H1 (cell line): ENCODE data around the gene C2CD5. TPM values are rescaled to one million over a fixed set of nuclear protein-coding genes. Genes with fewer than 3 reads are reported as not detected.

Experiments
- CTCF ChIA-PET: fragments of 300-600 bp; sonication (Branson Sonifier 250); formaldehyde crosslinking; loops from one replicate; lab custom pipeline; 2021; ENCODE audit not compliant: partially characterized antibody; lab: Charles Lee
- POLR2A ChIA-PET: fragments of 300-600 bp; sonication (Branson Sonifier 250); formaldehyde crosslinking; loops from one replicate; lab custom pipeline; 2021; ENCODE audit warnings: inconsistent platforms; ENCODE audit not compliant: partially characterized antibody; lab: Charles Lee
- DNase-seq, 2 experiments: peaks; one replicate each; pipeline versions ENCODE4 v3.0.0 to v3.0.0-alpha.2; 2010 to 2022; ENCODE audit warnings: low spot score in 2 of 2, low read depth in 1 of 2, mixed read lengths in 1 of 2
- FAIRE-seq: peaks from 2 replicates; lab custom pipeline; 2011; peaks lifted over from hg19 to GRCh38; lab: Jason Lieb, UNC
- H2AFZ ChIP-seq: 2 replicates; pipeline ENCODE4 v1.8.1; 2012; ENCODE audit warnings: low read length, inconsistent platforms
- H2AK5ac ChIP-seq: 2 replicates; pipeline ENCODE4 v1.6.1; 2013; ENCODE audit warnings: low read depth, low read length
- H2BK120ac ChIP-seq: replicated peaks from 2 replicates; pipeline ENCODE3; 2013; ENCODE audit warnings: low read depth, low read length, inconsistent platforms
- H2BK12ac ChIP-seq: 2 replicates; pipeline ENCODE4 v1.6.1; 2013; ENCODE audit warnings: low read depth, low read length
- H2BK15ac ChIP-seq: 2 replicates; pipeline ENCODE4 v1.6.1; 2013; ENCODE audit warnings: low read length
- H2BK20ac ChIP-seq: 2 replicates; pipeline ENCODE4 v1.6.1; 2013; ENCODE audit warnings: low read length
- H2BK5ac ChIP-seq: 2 replicates; pipeline ENCODE4 v1.6.1; 2013; ENCODE audit warnings: low read depth, low read length
- H3K14ac ChIP-seq: 2 replicates; pipeline ENCODE4 v1.6.1; 2013; ENCODE audit warnings: inconsistent platforms; ENCODE audit not compliant: insufficient read length
- H3K18ac ChIP-seq: 2 replicates; pipeline ENCODE4 v1.6.1; 2013; ENCODE audit warnings: low read length; ENCODE audit errors: extremely low read depth
- H3K23ac ChIP-seq: 2 replicates; pipeline ENCODE4 v1.6.1; 2013; ENCODE audit warnings: inconsistent platforms; ENCODE audit not compliant: insufficient read length
- H3K23me2 ChIP-seq: 2 replicates; pipeline ENCODE4 v1.6.1; 2013; ENCODE audit warnings: low read depth, low read length
- H3K27ac ChIP-seq: 2 replicates; pipeline ENCODE4 v1.6.1; 2011; ENCODE audit warnings: low read depth, low read length, inconsistent platforms
- H3K27me3 ChIP-seq, 4 experiments: replicated peaks in 1 of 4; 1 replicate in 1 of 4; 2 replicates in 3 of 4; pipeline versions ENCODE4 v1.6.1 to v1.8.1; 2011 to 2013; ENCODE audit warnings: low read length in 3 of 4, mild to moderate bottlenecking in 3 of 4, inconsistent platforms in 2 of 4, mixed read lengths in 2 of 4, moderate library complexity in 1 of 4; ENCODE audit not compliant: control insufficient read depth in 3 of 4, insufficient read depth in 3 of 4; ENCODE audit errors: extremely low read depth in 1 of 4
- H3K36me3 ChIP-seq, 4 experiments: 2 replicates each; pipeline versions ENCODE4 v1.6.1 to v1.8.1; 2011 to 2013; ENCODE audit warnings: mild to moderate bottlenecking in 4 of 4, low read length in 3 of 4, moderate library complexity in 2 of 4, control low read depth in 1 of 4, inconsistent platforms in 1 of 4; ENCODE audit not compliant: insufficient read depth in 4 of 4, control insufficient read depth in 2 of 4
- H3K4ac ChIP-seq: replicated peaks from 2 replicates; pipeline ENCODE3; 2013; ENCODE audit warnings: low read length, low read depth, mixed read lengths, inconsistent platforms; ENCODE audit not compliant: insufficient read length
- H3K4me1 ChIP-seq, 4 experiments: replicated peaks in 1 of 4; 1 replicate in 1 of 4; 2 replicates in 3 of 4; pipeline versions ENCODE4 v1.6.1 to v1.8.1; 2011 to 2013; ENCODE audit warnings: low read length in 3 of 4, inconsistent platforms in 2 of 4, mixed read lengths in 1 of 4; ENCODE audit not compliant: insufficient read depth in 4 of 4, control insufficient read depth in 3 of 4
- H3K4me2 ChIP-seq, 2 experiments: 2 replicates each; pipeline versions ENCODE4 v1.6.1 to v1.8.1; 2011 to 2013; ENCODE audit warnings: low read depth in 2 of 2, low read length in 2 of 2, control low read depth in 1 of 2, inconsistent platforms in 1 of 2, mild to moderate bottlenecking in 1 of 2; ENCODE audit not compliant: insufficient read depth in 1 of 2
- H3K4me3 ChIP-seq, 4 experiments: fragments of 200-600, 300-600 bp in 1 of 4; sonication (generic), shearing (Covaris generic), sonication (Bioruptor Twin) in 1 of 4; 2 replicates each; pipeline versions ENCODE4 v1.5.1 to v1.8.1; 2011 to 2016; ENCODE audit warnings: low read length in 4 of 4, low read depth in 3 of 4, control low read depth in 2 of 4, inconsistent platforms in 2 of 4, mild to moderate bottlenecking in 2 of 4, mixed read lengths in 1 of 4, moderate library complexity in 1 of 4; ENCODE audit not compliant: insufficient read depth in 2 of 4; ENCODE audit errors: extremely low read depth in 1 of 4
- H3K56ac ChIP-seq: replicated peaks from 2 replicates; pipeline ENCODE3; 2013; ENCODE audit warnings: low read depth, mild to moderate bottlenecking, mixed read lengths, low read length, inconsistent platforms; ENCODE audit not compliant: insufficient read length
- H3K79me1 ChIP-seq: 2 replicates; pipeline ENCODE4 v1.6.1; 2013; ENCODE audit warnings: low read depth, low read length, control low read depth
- H3K79me2 ChIP-seq, 2 experiments: 2 replicates each; pipeline versions ENCODE4 v1.6.1 to v1.8.1; 2012 to 2013; ENCODE audit warnings: low read length in 2 of 2, mild to moderate bottlenecking in 2 of 2, inconsistent platforms in 1 of 2; ENCODE audit not compliant: insufficient read depth in 2 of 2, control insufficient read depth in 1 of 2
- H3K9ac ChIP-seq, 4 experiments: replicated peaks in 1 of 4; 1 replicate in 1 of 4; 2 replicates in 3 of 4; pipeline versions ENCODE4 v1.6.1 to v1.8.1; 2011 to 2013; ENCODE audit warnings: low read depth in 3 of 4, low read length in 3 of 4, control low read depth in 2 of 4, mild to moderate bottlenecking in 2 of 4, moderate library complexity in 2 of 4, inconsistent platforms in 1 of 4; ENCODE audit errors: extremely low read depth in 1 of 4
- H3K9me3 ChIP-seq, 2 experiments: 2 replicates each; pipeline versions ENCODE4 v1.6.1 to v1.8.1; 2012 to 2013; ENCODE audit warnings: mild to moderate bottlenecking in 2 of 2, moderate library complexity in 2 of 2, control low read depth in 1 of 2, inconsistent platforms in 1 of 2, low read depth in 1 of 2, low read length in 1 of 2, mixed read lengths in 1 of 2; ENCODE audit not compliant: insufficient read depth in 2 of 2
- H4K20me1 ChIP-seq, 2 experiments: replicated peaks in 1 of 2; 2 replicates each; pipeline versions ENCODE3 to v1.8.1; 2011 to 2013; ENCODE audit warnings: inconsistent platforms in 2 of 2, low read length in 2 of 2, mild to moderate bottlenecking in 1 of 2; ENCODE audit not compliant: insufficient read depth in 2 of 2, control insufficient read depth in 1 of 2
- H4K5ac ChIP-seq: 2 replicates; pipeline ENCODE4 v1.6.1; 2013; ENCODE audit warnings: low read length, low read depth, mixed read lengths, inconsistent platforms; ENCODE audit not compliant: insufficient read length
- H4K8ac ChIP-seq: 2 replicates; pipeline ENCODE4 v1.8.0; 2013; ENCODE audit warnings: mild to moderate bottlenecking, moderate library complexity, low read length, inconsistent platforms; ENCODE audit not compliant: insufficient read depth; ENCODE audit errors: extremely low read depth
- H4K91ac ChIP-seq: replicated peaks from 2 replicates; pipeline ENCODE3; 2013; ENCODE audit warnings: low read length, mixed read lengths, inconsistent platforms; ENCODE audit not compliant: insufficient read length
- BCL11A ChIP-seq, 2 experiments: IDR thresholded peaks; one replicate each; pipeline ENCODE4 v1.6.1; 2011; ENCODE audit warnings: low read depth in 2 of 2, low read length in 2 of 2, mild to moderate bottlenecking in 2 of 2
- CHD2 ChIP-seq: IDR thresholded peaks from 2 replicates; pipeline ENCODE4 v1.6.1; 2012; ENCODE audit warnings: low read length, improper control_type of control experiment
- CREB1 ChIP-seq: IDR thresholded peaks from 2 replicates; pipeline ENCODE4 v1.6.1; 2012; ENCODE audit warnings: inconsistent platforms
- CTBP2 ChIP-seq: IDR thresholded peaks from 2 replicates; pipeline ENCODE4 v1.7.0; 2011; ENCODE audit warnings: borderline replicate concordance, mild to moderate bottlenecking, moderate library complexity, mixed read lengths, low read length; ENCODE audit not compliant: insufficient read depth, insufficient read length
- EGR1 ChIP-seq: IDR thresholded peaks from 2 replicates; pipeline ENCODE4 v1.6.1; 2011; ENCODE audit warnings: low read depth, low read length, borderline replicate concordance
- SAP30 ChIP-seq: fragments of 300-600 bp; sonication (generic); IDR thresholded peaks from 2 replicates; pipeline ENCODE4 v1.7.1; 2012; ENCODE audit warnings: low read length, moderate library complexity, mild to moderate bottlenecking, inconsistent platforms; ENCODE audit not compliant: insufficient read depth, insufficient replicate concordance
- SP1 ChIP-seq: IDR thresholded peaks from 2 replicates; pipeline ENCODE4 v1.6.1; 2011; ENCODE audit warnings: low read depth, low read length
- TCF12 ChIP-seq: IDR thresholded peaks from 2 replicates; pipeline ENCODE4 v1.6.1; 2011; ENCODE audit warnings: low read depth, mild to moderate bottlenecking, low read length
- YY1 ChIP-seq: IDR thresholded peaks from 2 replicates; pipeline ENCODE4 v1.6.1; 2011; ENCODE audit warnings: low read depth, mild to moderate bottlenecking, low read length
- WGBS, 2 experiments: shearing (Covaris generic) in 1 of 2; methylation state at CpG; one replicate each; pipeline versions ENCODE4 v1.1.6 to v1.1.7; 2013 to 2015; ENCODE audit warnings: low lambda C conversion rate in 2 of 2, mixed read lengths in 2 of 2, inconsistent platforms in 1 of 2, low coverage in 1 of 2, missing lambda C conversion rate in 1 of 2; ENCODE audit not compliant: insufficient replicate concordance in 2 of 2, insufficient coverage in 1 of 2, insufficient read length in 1 of 2; ENCODE audit errors: extremely low coverage in 1 of 2, missing lambda C conversion rate in 1 of 2; 5-methylcytosine and 5-hydroxymethylcytosine counted together
- polyA plus RNA-seq, 7 experiments: library from polyadenylated mRNA; depleted of rRNA in 3 of 7; stranded (reverse) in 5 of 7; unstranded in 2 of 7; fragments of >200 nt in 5 of 7; fragments of 200-250 nt in 2 of 7; gene quantifications; 1 replicate in 5 of 7; 2 replicates in 1 of 7; 4 replicates in 1 of 7; pipeline versions ENCODE4 v1.2.1 to v1.2.3, GENCODE V29; 2011 to 2013; ENCODE audit warnings: missing spikeins in 2 of 7, mixed read lengths in 2 of 7
- total RNA-seq: library from RNA; stranded (reverse); fragmentation: NEBNext Ultra II Directional; extraction: Animal tissue kit (Norgen Biotek cat#: 25700); gene quantifications from 2 replicates; pipeline ENCODE4 v1.2.1, GENCODE V29; 2021
- TF ChIP-seq, protein P1 (sequence below): IDR thresholded peaks from 2 replicates; pipeline ENCODE4 v1.6.1; 2011; ENCODE audit warnings: low read length, improper control_type of control experiment
- TF ChIP-seq, protein P2 (sequence below): IDR thresholded peaks from 2 replicates; pipeline ENCODE4 v1.6.1; 2012; ENCODE audit warnings: inconsistent platforms

C2CD5 gene
- total and polyA plus RNA-seq, 2 of the 8 experiments (the other 6 are each of a cell fraction or from before 2014, with no cell fraction given) = 21.9 to 45.9 TPM

DNA sequence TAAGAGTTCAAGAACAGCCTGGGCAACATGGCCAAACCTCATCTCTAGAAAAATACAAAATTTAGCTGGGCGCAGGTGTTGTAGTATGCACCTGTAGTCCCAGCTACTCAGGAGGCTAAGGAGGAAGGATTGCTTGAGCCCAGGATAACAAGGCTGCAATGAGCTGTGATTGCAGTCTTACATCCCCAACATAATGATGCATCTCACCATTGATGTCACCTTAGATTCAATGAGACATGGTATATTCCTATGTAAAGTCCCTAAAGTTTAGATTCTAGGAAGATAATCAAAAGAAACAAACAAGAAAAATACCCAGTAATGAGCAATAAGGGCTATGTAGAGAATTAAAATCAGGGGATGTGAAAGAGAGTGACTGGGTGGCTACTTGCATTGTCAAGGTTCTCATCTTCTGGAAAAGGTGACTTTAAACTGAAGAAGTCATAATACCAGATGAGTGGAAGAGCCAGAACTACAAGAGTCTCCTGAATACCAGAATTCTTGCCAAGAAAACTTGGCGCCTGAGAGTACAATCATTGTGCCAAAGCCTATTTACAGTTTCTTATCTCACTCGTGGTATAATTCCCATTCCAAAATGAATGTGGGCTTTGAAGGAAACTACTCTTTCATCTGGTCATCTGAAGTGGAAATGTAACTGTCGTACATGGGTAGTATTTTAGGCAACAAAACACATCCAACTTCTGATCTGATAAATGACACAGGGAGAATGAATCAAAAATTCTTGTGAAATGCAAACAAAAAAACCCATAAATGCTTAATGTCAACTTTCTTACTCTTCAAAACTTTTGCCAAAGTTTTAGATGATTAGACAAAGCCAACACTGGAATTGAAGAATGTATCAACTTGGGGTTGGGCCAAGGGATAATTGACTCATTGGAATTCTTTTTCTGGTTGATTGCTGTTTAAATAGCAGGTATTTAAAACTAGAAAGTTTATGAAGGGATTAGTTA lies 128.7 kb downstream of the C2CD5 start:
- H2BK20ac ChIP-seq = no peak overlapping the region
- no peak overlapping the region for H4K8ac ChIP-seq
- no peak overlapping the region for H3K4me2 ChIP-seq
- POLR2A ChIA-PET = no interaction called here
- H3K14ac ChIP-seq = no peak overlapping the region
- no peak overlapping the region for H3K18ac ChIP-seq
- no peaks in the 10 kb centered on the region for H3K36me3 ChIP-seq
- no peak overlapping the region for H2BK120ac ChIP-seq
- no peak overlapping the region for H2BK15ac ChIP-seq
- no peaks in the 10 kb centered on the region for H3K27me3 ChIP-seq
- no peak overlapping the region for H2BK12ac ChIP-seq
- DNase-seq (no peak), FAIRE-seq (no peak)
- CTCF ChIA-PET = no interaction called here
- H3K79me2 ChIP-seq = no peaks in the 10 kb centered on the region
- H3K79me1 ChIP-seq = no peaks in the 10 kb centered on the region
- WGBS, 2 experiments = 93% methylated on average over 4 of the region's 4 CpGs; no CpG with 5 or more reads in 1 of the 2 experiments
- no peaks in the 10 kb centered on the region for H3K9me3 ChIP-seq
- no peaks in the 10 kb centered on the region for H4K20me1 ChIP-seq
- no peak overlapping the region for H3K4me3 ChIP-seq
- H3K23me2 ChIP-seq = no peaks in the 10 kb centered on the region
- no peak overlapping the region for H4K91ac ChIP-seq
- H3K4ac ChIP-seq = no peak overlapping the region
- no peak overlapping the region for H3K56ac ChIP-seq
- H2AFZ ChIP-seq = no peak overlapping the region
- H3K27ac ChIP-seq = no peak overlapping the region
- no peak overlapping the region for H2BK5ac ChIP-seq
- no peak overlapping the region for H2AK5ac ChIP-seq
- no peak overlapping the region for H3K9ac ChIP-seq
- no peak overlapping the region for H3K23ac ChIP-seq
- no peak overlapping the region for H4K5ac ChIP-seq
- no peaks in the 10 kb centered on the region for H3K4me1 ChIP-seq
- TF ChIP-seq BCL11A (IDR thresholded peaks at IDR 0.05; ENCODE audit: low read depth in 2 of 2, low read length in 2 of 2) (no peak), SP1 (no peak), SAP30 (no peak), YY1 (no peak), TCF12 (no peak), CHD2 (no peak), EGR1 (no peak), CTBP2 (no peak), CREB1 (no peak)
- TF ChIP-seq, protein P1, sequence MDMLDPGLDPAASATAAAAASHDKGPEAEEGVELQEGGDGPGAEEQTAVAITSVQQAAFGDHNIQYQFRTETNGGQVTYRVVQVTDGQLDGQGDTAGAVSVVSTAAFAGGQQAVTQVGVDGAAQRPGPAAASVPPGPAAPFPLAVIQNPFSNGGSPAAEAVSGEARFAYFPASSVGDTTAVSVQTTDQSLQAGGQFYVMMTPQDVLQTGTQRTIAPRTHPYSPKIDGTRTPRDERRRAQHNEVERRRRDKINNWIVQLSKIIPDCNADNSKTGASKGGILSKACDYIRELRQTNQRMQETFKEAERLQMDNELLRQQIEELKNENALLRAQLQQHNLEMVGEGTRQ = no peak
- TF ChIP-seq, protein P2, sequence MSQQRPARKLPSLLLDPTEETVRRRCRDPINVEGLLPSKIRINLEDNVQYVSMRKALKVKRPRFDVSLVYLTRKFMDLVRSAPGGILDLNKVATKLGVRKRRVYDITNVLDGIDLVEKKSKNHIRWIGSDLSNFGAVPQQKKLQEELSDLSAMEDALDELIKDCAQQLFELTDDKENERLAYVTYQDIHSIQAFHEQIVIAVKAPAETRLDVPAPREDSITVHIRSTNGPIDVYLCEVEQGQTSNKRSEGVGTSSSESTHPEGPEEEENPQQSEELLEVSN = no peak
